SK-N-SH treated with all-trans-retinoic acid at 6 μM for 48 hours (cell line): ENCODE data around the gene CCDC154.

Experiments
- ATAC-seq: fragments of 200-7000 bp; cut with Tn5 transposase; 3 replicates; pipeline ENCODE4 v1.9.1; 2020; ENCODE audit warnings: mild to moderate bottlenecking, moderate library complexity
- ARNTL ChIP-seq: fragments of 450-650 bp; formaldehyde crosslinking; IDR thresholded peaks from 2 replicates; pipeline ENCODE4 v1.5.0; 2020; ENCODE audit warnings: low read depth, mild to moderate bottlenecking, moderate library complexity, borderline replicate concordance
- BACH2 ChIP-seq: fragments of 250-450 bp; sonication (Bioruptor Pico); IDR thresholded peaks from 2 replicates; pipeline ENCODE4 v1.9.0; 2021; ENCODE audit warnings: mild to moderate bottlenecking, borderline replicate concordance
- CSDC2 ChIP-seq: fragments of 250-450 bp; sonication (Bioruptor Pico); IDR thresholded peaks from 2 replicates; pipeline ENCODE4 v1.5.0; 2020; ENCODE audit warnings: mild to moderate bottlenecking, moderate library complexity
- ESRRG ChIP-seq: fragments of 250-450 bp; sonication (Bioruptor Pico); IDR thresholded peaks from 2 replicates; pipeline ENCODE4 v1.6.1; 2021; ENCODE audit warnings: mild to moderate bottlenecking
- GLIS3 ChIP-seq: fragments of 250-450 bp; sonication (Bioruptor Pico); IDR thresholded peaks from 2 replicates; pipeline ENCODE4 v1.5.0; 2020; ENCODE audit warnings: mild to moderate bottlenecking, moderate library complexity
- ISL1 ChIP-seq: fragments of 250-450 bp; sonication (Bioruptor Pico); IDR thresholded peaks from 2 replicates; pipeline ENCODE4 v2.1.2; 2022; ENCODE audit warnings: mild to moderate bottlenecking, moderate library complexity
- PPARA ChIP-seq: fragments of 250-450 bp; sonication (Bioruptor Pico); IDR thresholded peaks from 2 replicates; pipeline ENCODE4 v1.5.0; 2020; ENCODE audit warnings: mild to moderate bottlenecking, borderline replicate concordance
- RARB ChIP-seq: fragments of 250-450 bp; sonication (Bioruptor Pico); IDR thresholded peaks from 2 replicates; pipeline ENCODE4 v1.8.0; 2021; ENCODE audit warnings: mild to moderate bottlenecking, moderate library complexity
- TCF4 ChIP-seq: fragments of 250-450 bp; sonication (Bioruptor Pico); IDR thresholded peaks from 2 replicates; pipeline ENCODE4 v1.8.0; 2021; ENCODE audit warnings: mild to moderate bottlenecking, moderate library complexity, borderline replicate concordance
- TOX ChIP-seq: fragments of 250-450 bp; sonication (Bioruptor Pico); IDR thresholded peaks from 2 replicates; pipeline ENCODE4 v1.8.0; 2021; ENCODE audit warnings: mild to moderate bottlenecking, moderate library complexity, borderline replicate concordance
- ZFP3 ChIP-seq: fragments of 250-450 bp; sonication (Bioruptor Pico); IDR thresholded peaks from 2 replicates; pipeline ENCODE4 v1.5.0; 2020; ENCODE audit warnings: mild to moderate bottlenecking, moderate library complexity
- ZFP30 ChIP-seq: fragments of 450-650 bp; formaldehyde crosslinking; IDR thresholded peaks from 2 replicates; pipeline ENCODE4 v1.5.0; 2022; ENCODE audit warnings: mild to moderate bottlenecking, moderate library complexity
- ZNF565 ChIP-seq: fragments of 450-650 bp; formaldehyde crosslinking; conservative IDR thresholded peaks from 2 replicates; pipeline ENCODE4 v1.5.0; 2020; ENCODE audit warnings: low read depth, mild to moderate bottlenecking, moderate library complexity
- ZNF70 ChIP-seq: fragments of 450-650 bp; formaldehyde crosslinking; IDR thresholded peaks from 2 replicates; pipeline ENCODE4 v1.5.0; 2020; ENCODE audit warnings: mild to moderate bottlenecking, moderate library complexity
- ZNF8 ChIP-seq: fragments of 450-650 bp; formaldehyde crosslinking; IDR thresholded peaks from 2 replicates; pipeline ENCODE4 v1.5.0; 2020; ENCODE audit warnings: mild to moderate bottlenecking, moderate library complexity
- TF ChIP-seq, protein P1 (sequence below): fragments of 250-450 bp; sonication (Bioruptor Pico); IDR thresholded peaks from 2 replicates; pipeline ENCODE4 v1.5.1; 2020; ENCODE audit warnings: low read depth, mild to moderate bottlenecking, moderate library complexity
- TF ChIP-seq, protein P2 (sequence below): fragments of 250-450 bp; sonication (Bioruptor Pico); IDR thresholded peaks from 2 replicates; pipeline ENCODE4 v1.5.1; 2021; ENCODE audit warnings: mild to moderate bottlenecking, moderate library complexity
- TF ChIP-seq, protein P3 (sequence below): fragments of 250-450 bp; sonication (Bioruptor Pico); IDR thresholded peaks from 2 replicates; pipeline ENCODE4 v1.8.0; 2020; ENCODE audit warnings: mild to moderate bottlenecking, moderate library complexity, borderline replicate concordance
- TF ChIP-seq, protein P4 (sequence below): fragments of 250-450 bp; sonication (Bioruptor Pico); IDR thresholded peaks from 2 replicates; pipeline ENCODE4 v1.5.0; 2020; ENCODE audit warnings: mild to moderate bottlenecking, moderate library complexity

CCDC154 gene

DNA sequence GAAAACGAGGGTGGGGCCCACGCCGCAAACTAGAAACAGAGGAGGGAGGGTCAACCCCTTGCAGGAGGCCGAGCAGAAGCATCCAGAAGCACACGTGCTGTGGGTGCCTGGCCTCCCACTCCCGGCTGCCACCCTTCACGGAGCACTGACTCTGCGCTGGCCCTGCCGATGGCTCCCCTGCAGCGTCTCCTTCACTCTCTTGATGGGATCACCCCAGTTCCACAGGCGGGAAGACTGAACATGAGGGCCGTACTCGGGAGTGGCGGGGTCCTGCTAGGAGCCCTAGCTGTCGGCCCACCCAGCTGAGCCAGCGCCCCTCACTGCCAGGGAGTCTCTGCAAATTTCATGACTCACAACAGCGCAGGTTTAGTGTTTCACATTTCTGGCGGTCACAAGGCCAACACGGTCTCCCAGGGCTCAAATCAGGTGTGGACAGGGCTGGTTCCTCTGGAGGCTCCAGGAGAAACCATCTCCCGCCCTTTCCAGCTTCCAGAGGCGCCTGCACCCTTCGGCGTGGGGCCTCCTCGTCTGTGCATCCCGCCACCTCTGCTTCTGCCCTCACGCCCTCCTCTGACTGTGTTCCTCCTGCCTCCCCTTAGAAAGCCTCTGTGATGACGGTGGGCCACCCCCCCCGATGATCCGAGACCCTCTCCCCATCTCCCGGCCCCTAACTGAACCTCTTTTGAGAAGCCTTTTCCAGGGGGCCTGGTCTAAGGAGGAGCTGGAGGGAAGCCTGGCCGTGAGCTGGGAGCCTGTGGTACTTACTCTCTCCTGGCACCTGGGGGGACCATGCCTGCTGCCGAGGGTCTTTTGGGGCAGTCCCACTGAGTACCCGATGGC lies 42.4 kb upstream of the CCDC154 start:
- ATAC-seq: no peak
- TF ChIP-seq ISL1 (no peak), ARNTL (CRISPR knock-in tag) (no peak), CSDC2 (CRISPR knock-in tag) (no peak), ZNF565 (CRISPR knock-in tag) (no peak), TCF4 (CRISPR knock-in tag) (no peak), ESRRG (CRISPR knock-in tag) (no peak), ZFP3 (no peak), PPARA (no peak), ZFP30 (CRISPR knock-in tag) (no peak), ZNF70 (CRISPR knock-in tag) (no peak), RARB (CRISPR knock-in tag) (no peak), GLIS3 (CRISPR knock-in tag) (no peak)
- TF ChIP-seq, protein P1, sequence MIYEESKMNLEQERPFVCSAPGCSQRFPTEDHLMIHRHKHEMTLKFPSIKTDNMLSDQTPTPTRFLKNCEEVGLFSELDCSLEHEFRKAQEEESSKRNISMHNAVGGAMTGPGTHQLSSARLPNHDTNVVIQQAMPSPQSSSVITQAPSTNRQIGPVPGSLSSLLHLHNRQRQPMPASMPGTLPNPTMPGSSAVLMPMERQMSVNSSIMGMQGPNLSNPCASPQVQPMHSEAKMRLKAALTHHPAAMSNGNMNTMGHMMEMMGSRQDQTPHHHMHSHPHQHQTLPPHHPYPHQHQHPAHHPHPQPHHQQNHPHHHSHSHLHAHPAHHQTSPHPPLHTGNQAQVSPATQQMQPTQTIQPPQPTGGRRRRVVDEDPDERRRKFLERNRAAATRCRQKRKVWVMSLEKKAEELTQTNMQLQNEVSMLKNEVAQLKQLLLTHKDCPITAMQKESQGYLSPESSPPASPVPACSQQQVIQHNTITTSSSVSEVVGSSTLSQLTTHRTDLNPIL (CRISPR knock-in tag): no peak
- TF ChIP-seq, protein P2, sequence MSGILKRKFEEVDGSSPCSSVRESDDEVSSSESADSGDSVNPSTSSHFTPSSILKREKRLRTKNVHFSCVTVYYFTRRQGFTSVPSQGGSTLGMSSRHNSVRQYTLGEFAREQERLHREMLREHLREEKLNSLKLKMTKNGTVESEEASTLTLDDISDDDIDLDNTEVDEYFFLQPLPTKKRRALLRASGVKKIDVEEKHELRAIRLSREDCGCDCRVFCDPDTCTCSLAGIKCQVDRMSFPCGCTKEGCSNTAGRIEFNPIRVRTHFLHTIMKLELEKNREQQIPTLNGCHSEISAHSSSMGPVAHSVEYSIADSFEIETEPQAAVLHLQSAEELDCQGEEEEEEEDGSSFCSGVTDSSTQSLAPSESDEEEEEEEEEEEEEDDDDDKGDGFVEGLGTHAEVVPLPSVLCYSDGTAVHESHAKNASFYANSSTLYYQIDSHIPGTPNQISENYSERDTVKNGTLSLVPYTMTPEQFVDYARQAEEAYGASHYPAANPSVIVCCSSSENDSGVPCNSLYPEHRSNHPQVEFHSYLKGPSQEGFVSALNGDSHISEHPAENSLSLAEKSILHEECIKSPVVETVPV (CRISPR knock-in tag): no peak
- TF ChIP-seq, protein P3, sequence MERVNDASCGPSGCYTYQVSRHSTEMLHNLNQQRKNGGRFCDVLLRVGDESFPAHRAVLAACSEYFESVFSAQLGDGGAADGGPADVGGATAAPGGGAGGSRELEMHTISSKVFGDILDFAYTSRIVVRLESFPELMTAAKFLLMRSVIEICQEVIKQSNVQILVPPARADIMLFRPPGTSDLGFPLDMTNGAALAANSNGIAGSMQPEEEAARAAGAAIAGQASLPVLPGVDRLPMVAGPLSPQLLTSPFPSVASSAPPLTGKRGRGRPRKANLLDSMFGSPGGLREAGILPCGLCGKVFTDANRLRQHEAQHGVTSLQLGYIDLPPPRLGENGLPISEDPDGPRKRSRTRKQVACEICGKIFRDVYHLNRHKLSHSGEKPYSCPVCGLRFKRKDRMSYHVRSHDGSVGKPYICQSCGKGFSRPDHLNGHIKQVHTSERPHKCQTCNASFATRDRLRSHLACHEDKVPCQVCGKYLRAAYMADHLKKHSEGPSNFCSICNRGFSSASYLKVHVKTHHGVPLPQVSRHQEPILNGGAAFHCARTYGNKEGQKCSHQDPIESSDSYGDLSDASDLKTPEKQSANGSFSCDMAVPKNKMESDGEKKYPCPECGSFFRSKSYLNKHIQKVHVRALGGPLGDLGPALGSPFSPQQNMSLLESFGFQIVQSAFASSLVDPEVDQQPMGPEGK (CRISPR knock-in tag): no peak

DNA sequence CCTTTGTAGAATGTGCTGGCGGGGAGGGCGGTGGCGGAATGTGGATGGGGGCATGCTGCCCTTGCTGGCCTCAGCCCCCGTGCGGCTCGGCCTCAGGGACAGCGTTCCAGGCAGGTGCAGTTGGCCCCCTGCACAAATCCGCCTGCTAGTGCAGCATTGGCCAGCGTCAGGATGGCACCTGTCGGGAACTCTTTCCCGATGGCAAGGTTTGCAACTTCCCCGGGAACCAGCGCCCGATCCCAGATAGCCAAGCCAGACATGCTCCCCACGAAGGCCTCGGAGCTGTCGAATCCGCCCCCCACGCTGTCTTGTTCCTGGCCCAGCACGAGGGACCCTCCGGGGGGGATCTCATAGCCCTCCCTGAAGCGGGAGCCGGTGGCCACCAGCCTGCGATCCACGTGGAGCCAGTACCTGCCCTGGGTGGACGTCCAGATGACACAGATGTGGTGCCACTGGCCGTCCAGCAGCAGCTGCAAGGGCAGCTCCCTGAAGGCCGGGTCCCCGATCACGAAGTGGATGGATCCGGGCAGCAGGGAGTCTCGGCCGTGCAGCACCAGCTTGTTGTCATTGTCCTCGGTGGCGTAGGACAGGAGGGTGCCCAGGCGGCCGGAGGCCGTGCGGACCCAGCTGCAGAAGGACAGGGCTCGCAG lies 41.6 kb upstream of the CCDC154 start:
- TF ChIP-seq ISL1 (no peak), ZFP3 (no peak), BACH2 (CRISPR knock-in tag) (no peak), ESRRG (CRISPR knock-in tag) (no peak), ARNTL (CRISPR knock-in tag) (no peak), ZNF565 (CRISPR knock-in tag) (no peak), ZNF70 (CRISPR knock-in tag) (no peak), TOX (CRISPR knock-in tag) (no peak), CSDC2 (CRISPR knock-in tag) (no peak), ZNF8 (CRISPR knock-in tag) (no peak), PPARA (no peak)
- TF ChIP-seq, protein P3 (CRISPR knock-in tag): no peak
- TF ChIP-seq, protein P1 (CRISPR knock-in tag): no peak
- TF ChIP-seq, protein P4, sequence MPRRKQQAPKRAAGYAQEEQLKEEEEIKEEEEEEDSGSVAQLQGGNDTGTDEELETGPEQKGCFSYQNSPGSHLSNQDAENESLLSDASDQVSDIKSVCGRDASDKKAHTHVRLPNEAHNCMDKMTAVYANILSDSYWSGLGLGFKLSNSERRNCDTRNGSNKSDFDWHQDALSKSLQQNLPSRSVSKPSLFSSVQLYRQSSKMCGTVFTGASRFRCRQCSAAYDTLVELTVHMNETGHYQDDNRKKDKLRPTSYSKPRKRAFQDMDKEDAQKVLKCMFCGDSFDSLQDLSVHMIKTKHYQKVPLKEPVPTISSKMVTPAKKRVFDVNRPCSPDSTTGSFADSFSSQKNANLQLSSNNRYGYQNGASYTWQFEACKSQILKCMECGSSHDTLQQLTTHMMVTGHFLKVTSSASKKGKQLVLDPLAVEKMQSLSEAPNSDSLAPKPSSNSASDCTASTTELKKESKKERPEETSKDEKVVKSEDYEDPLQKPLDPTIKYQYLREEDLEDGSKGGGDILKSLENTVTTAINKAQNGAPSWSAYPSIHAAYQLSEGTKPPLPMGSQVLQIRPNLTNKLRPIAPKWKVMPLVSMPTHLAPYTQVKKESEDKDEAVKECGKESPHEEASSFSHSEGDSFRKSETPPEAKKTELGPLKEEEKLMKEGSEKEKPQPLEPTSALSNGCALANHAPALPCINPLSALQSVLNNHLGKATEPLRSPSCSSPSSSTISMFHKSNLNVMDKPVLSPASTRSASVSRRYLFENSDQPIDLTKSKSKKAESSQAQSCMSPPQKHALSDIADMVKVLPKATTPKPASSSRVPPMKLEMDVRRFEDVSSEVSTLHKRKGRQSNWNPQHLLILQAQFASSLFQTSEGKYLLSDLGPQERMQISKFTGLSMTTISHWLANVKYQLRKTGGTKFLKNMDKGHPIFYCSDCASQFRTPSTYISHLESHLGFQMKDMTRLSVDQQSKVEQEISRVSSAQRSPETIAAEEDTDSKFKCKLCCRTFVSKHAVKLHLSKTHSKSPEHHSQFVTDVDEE: no peak
- TF ChIP-seq, protein P2 (CRISPR knock-in tag): no peak
- no peak for ATAC-seq
